DND-41 (cell line): ENCODE results near the gene SHQ1.

Source experiments
- CTCF ChIP-seq: IDR thresholded peaks from 2 replicates; pipeline ENCODE4 v1.5.1; 2012; ENCODE audit warnings: borderline replicate concordance, low read length, moderate library complexity, mild to moderate bottlenecking; ENCODE audit not compliant: poor library complexity, severe bottlenecking; ENCODE audit errors: extremely low read depth
- EZH2 ChIP-seq: IDR thresholded peaks from 3 replicates; pipeline ENCODE4 v1.6.1; 2012; ENCODE audit warnings: borderline replicate concordance, low read depth, mild to moderate bottlenecking, moderate library complexity, low read length, inconsistent platforms; ENCODE audit not compliant: severe bottlenecking

DNA sequence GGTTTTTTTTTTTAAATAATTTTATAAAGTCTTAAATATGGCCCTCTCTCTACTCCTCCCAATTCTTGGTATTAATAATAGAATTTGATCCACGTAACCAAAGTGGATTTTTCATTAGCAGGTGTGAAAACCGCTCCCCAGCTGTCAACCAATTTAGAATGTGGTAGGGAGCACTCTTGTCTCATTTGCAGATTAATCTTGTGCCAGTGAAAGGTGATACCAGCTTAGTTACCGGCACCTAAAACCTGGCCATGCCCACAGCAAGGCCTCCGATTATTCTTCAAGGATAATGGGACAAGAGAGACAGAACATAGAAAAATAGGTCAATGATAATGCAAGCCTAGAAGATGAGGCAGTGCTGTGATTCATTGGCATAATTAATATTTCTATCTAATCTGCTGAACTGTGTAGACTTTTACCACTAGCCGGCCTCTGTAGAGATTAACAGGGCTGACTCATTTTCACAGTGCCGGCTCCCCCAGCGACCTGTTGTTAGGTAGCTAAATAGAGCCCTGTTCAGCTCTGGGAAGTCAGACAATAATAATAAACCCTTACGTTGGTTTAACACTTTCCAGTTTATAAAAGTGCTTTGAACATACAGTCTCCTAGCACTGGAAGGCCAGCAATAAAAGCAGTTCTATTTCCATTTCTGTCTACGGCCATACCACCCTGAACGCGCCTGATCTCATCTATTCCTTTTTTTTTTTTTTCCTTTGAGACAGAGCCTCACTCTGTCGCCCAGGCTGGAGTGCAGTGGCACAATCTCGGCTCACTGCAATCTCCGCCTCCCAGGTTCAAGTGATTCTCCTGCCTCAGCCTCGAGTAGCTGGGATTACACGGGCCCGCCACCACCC lies 102.9 kb downstream of the SHQ1 start:
- TF ChIP-seq CTCF (no peak), EZH2 (no peak)
